RWPE2 (cell line): ENCODE results near the gene DACH1.

Source experiments
- ATAC-seq: fragments of 200-7000 bp; cut with Tn5 transposase; 3 replicates; pipeline ENCODE4 v1.9.1; 2021; ENCODE audit warnings: low read depth
- DNase-seq: peaks from one replicate; pipeline ENCODE4 v3.0.0-alpha.2; 2020; ENCODE audit warnings: low spot score
- H3K27ac ChIP-seq: fragments of 450-650 bp; 2 replicates; pipeline ENCODE4 v1.5.1; 2017; ENCODE audit warnings: mild to moderate bottlenecking; ENCODE audit not compliant: poor library complexity, severe bottlenecking
- H3K27me3 ChIP-seq: fragments of 250-450 bp; sonication (Bioruptor Pico); 2 replicates; pipeline ENCODE4 v1.5.1; 2021; ENCODE audit warnings: mild to moderate bottlenecking, moderate library complexity; ENCODE audit not compliant: insufficient read depth, poor library complexity, severe bottlenecking
- H3K36me3 ChIP-seq: fragments of 250-450 bp; sonication (Bioruptor Pico); 2 replicates; pipeline ENCODE4 v1.5.1; 2020; ENCODE audit warnings: low read depth, mild to moderate bottlenecking, moderate library complexity
- H3K4me1 ChIP-seq: fragments of 250-450 bp; sonication (Bioruptor Pico); 2 replicates; pipeline ENCODE4 v1.5.1; 2021; ENCODE audit warnings: mild to moderate bottlenecking, moderate library complexity; ENCODE audit not compliant: insufficient read depth, poor library complexity, severe bottlenecking
- H3K4me3 ChIP-seq: fragments of 250-450 bp; sonication (Bioruptor Pico); 2 replicates; pipeline ENCODE4 v1.5.1; 2021; ENCODE audit warnings: mild to moderate bottlenecking, moderate library complexity; ENCODE audit not compliant: severe bottlenecking
- H3K9me3 ChIP-seq: fragments of 250-450 bp; sonication (Bioruptor Pico); 2 replicates; pipeline ENCODE4 v1.5.1; 2021; ENCODE audit warnings: mild to moderate bottlenecking, moderate library complexity; ENCODE audit not compliant: severe bottlenecking
- TF ChIP-seq, protein P1 (sequence below): fragments of 450-650 bp; IDR thresholded peaks from one replicate; pipeline ENCODE4 v1.5.1; 2017; ENCODE audit warnings: mild to moderate bottlenecking, moderate library complexity; ENCODE audit not compliant: poor library complexity, severe bottlenecking

The DACH1 gene

DNA sequence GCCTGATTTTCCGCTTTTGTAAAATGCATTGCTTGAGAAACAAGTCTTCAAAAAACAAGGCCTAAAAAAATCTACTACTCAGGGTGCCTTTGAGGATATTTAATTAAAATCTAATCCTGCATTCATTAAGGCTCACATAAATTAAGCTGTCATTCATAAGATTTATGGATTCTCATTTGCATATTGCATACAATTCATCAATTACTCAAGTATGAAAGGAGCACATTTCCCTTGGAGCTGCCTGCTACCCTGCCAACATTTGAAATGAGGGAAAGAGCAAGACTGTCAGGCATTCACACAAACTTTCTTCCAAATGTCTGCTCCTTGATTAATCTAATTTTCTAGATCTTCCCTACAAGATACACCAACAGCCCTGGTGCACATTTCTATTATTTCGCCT lies 140.0 kb downstream of the DACH1 start:
- no peak for ATAC-seq
- H3K36me3 ChIP-seq, result no peaks in the 10 kb centered on the region
- TF ChIP-seq, protein P1, sequence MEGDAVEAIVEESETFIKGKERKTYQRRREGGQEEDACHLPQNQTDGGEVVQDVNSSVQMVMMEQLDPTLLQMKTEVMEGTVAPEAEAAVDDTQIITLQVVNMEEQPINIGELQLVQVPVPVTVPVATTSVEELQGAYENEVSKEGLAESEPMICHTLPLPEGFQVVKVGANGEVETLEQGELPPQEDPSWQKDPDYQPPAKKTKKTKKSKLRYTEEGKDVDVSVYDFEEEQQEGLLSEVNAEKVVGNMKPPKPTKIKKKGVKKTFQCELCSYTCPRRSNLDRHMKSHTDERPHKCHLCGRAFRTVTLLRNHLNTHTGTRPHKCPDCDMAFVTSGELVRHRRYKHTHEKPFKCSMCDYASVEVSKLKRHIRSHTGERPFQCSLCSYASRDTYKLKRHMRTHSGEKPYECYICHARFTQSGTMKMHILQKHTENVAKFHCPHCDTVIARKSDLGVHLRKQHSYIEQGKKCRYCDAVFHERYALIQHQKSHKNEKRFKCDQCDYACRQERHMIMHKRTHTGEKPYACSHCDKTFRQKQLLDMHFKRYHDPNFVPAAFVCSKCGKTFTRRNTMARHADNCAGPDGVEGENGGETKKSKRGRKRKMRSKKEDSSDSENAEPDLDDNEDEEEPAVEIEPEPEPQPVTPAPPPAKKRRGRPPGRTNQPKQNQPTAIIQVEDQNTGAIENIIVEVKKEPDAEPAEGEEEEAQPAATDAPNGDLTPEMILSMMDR, result no peak

DNA sequence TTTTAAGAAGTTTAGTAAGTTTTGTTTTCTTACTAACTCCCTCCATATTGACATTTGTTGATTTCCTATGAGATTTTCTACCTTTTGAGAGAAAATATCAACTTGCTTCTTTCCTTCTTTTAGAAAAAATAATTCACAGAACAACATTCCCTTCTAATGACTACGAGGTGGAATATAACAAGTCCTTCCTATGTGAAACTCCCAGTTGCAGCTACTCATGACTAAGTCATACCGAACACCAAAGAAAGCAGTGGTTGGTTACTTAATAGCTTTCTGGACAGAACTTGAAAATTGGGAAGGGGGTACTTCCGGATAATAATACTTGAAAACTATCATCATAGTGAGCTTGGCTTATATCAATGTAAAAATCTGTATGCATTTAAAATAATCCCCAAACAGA lies 144.8 kb downstream of the DACH1 start:
- H3K27ac ChIP-seq, result no peak overlapping the region
- H3K9me3 ChIP-seq, result no peaks in the 10 kb centered on the region
- ATAC-seq (no peak), DNase-seq (no peak)
- no peaks in the 10 kb centered on the region for H3K4me1 ChIP-seq
- H3K36me3 ChIP-seq, result no peaks in the 10 kb centered on the region
- H3K27me3 ChIP-seq, result no peaks in the 10 kb centered on the region
- H3K4me3 ChIP-seq, result no peak overlapping the region
- TF ChIP-seq, protein P1, result no peak

More for the DNA sequence above, 140.0 kb downstream of the DACH1 start:
- Histone ChIP-seq H3K4me1 (no peaks in the 10 kb centered on the region), H3K9me3 (no peaks in the 10 kb centered on the region), H3K27me3 (peaks cover 2% of the 10 kb centered on the region), H3K4me3 (no peak overlapping the region), H3K27ac (no peak overlapping the region)
- DNase-seq, result no peak

DNA sequence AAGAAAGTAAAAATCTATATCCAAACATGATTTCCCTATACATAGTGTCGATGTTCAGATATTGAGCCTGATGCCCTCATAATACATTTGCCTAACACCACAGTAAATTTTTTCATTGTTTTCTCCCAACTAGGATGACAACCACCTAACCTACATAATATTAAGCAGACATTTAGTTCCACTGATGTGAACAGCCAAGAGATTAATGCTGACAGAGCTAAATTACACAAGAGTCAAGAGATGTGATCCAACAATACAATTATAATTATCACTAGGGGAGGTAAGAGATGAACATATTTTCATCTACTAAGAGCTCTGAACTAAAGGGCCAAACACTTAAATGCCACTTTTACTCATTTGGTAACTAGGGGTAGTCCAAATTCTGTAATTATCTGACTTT lies 145.9 kb downstream of the DACH1 start:
- ATAC-seq, result no peak
- no peak overlapping the region for H3K27ac ChIP-seq
- DNase-seq, result no peak
- no peaks in the 10 kb centered on the region for H3K4me1 ChIP-seq
- no peaks in the 10 kb centered on the region for H3K27me3 ChIP-seq
- H3K9me3 ChIP-seq, result no peaks in the 10 kb centered on the region
- TF ChIP-seq, protein P1, result no peak
- no peak overlapping the region for H3K4me3 ChIP-seq
- no peaks in the 10 kb centered on the region for H3K36me3 ChIP-seq

DNA sequence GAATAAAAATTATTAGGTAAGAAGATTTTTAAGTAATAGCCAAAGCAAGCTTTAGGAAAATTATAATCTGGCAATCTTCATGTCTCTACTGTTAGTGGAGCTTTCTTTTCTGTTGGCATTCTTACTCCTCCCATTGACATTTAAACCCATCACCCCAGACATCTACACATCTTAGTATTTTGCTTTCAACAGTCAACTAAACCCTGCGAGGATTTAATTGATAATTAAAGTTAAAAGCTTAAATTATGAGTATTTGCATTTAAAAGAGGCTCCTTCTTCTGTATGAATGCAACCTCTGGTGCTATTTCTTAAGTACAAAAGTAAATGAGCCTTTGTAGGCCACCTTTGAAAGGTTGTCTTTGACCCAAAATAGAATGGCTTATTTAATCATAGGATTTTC lies 148.1 kb downstream of the DACH1 start:
- no peak overlapping the region for H3K27ac ChIP-seq
- H3K36me3 ChIP-seq, result no peaks in the 10 kb centered on the region
- H3K4me3 ChIP-seq, result no peak overlapping the region
- DNase-seq, result no peak
- no peaks in the 10 kb centered on the region for H3K4me1 ChIP-seq
- TF ChIP-seq, protein P1, result no peak
- no peaks in the 10 kb centered on the region for H3K9me3 ChIP-seq
- no peak for ATAC-seq
- H3K27me3 ChIP-seq, result no peaks in the 10 kb centered on the region

DNA sequence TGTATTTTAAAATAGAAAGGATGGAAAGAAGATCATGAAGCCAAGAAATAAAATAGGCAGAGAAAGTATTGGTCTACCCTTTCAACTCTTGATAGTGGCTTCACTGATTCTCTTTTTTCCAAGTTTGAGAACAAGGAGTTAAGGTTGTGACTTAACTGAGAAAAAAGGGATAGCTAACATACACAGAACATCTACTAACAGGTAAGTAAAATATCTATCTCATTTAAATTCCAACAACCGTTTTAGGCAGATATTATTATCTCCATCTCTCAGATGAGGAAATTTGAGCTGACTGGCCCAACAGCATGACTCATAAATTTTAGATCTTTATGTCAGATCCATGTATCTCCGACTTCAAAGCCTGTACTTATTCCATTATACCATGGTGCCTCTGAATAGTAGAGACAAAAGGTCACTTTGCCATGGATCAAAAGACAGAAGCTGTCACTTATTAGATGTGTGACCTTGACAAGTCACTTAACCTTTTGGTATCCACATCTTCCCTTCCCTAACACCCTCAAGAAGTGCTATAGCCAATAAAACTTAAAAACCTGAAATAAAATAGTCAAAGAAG lies 152.1 kb downstream of the DACH1 start:
- Histone ChIP-seq H3K27me3 (no peaks in the 10 kb centered on the region), H3K9me3 (no peaks in the 10 kb centered on the region), H3K4me3 (no peak overlapping the region), H3K4me1 (no peaks in the 10 kb centered on the region), H3K36me3 (no peaks in the 10 kb centered on the region), H3K27ac (no peak overlapping the region)
- ATAC-seq (no peak), DNase-seq (no peak)
- TF ChIP-seq, protein P1, result no peak
